A549 (cell line): Measurements from ENCODE around the gene ALG14.

Experiments used
- BHLHE40 ChIP-seq: IDR thresholded peaks from 2 replicates; pipeline ENCODE4 v1.6.1; 2012; ENCODE audit warnings: low read depth, low read length, inconsistent platforms
- CBX8 ChIP-seq: fragments of 200-600 bp; sonication (generic); IDR thresholded peaks from 2 replicates; pipeline ENCODE4 v1.6.1; 2016
- EP300 ChIP-seq, 2 experiments: fragments of >200 bp; sonication (Bioruptor Twin); formaldehyde crosslinking; IDR thresholded peaks; 2 replicates in 1 of 2; 3 replicates in 1 of 2; pipeline ENCODE4 v1.6.1; 2016 to 2017
- HDAC2 ChIP-seq: fragments of 200-600 bp; sonication (generic); IDR thresholded peaks from 2 replicates; pipeline ENCODE4 v1.6.1; 2016
- TF ChIP-seq, protein P1 (sequence below): fragments of >200 bp; sonication (Bioruptor Twin); formaldehyde crosslinking; IDR thresholded peaks from 3 replicates; pipeline ENCODE4 v1.5.1; 2016
- TF ChIP-seq, protein P2 (sequence below): fragments of 150-350 bp; IDR thresholded peaks from 2 replicates; pipeline ENCODE4 v1.6.1; 2014; ENCODE audit warnings: low read depth, mild to moderate bottlenecking, low read length
- TF ChIP-seq, protein P3 (sequence below): IDR thresholded peaks from 2 replicates; pipeline ENCODE4 v1.6.1; 2012; ENCODE audit warnings: low read depth, borderline replicate concordance

DNA sequence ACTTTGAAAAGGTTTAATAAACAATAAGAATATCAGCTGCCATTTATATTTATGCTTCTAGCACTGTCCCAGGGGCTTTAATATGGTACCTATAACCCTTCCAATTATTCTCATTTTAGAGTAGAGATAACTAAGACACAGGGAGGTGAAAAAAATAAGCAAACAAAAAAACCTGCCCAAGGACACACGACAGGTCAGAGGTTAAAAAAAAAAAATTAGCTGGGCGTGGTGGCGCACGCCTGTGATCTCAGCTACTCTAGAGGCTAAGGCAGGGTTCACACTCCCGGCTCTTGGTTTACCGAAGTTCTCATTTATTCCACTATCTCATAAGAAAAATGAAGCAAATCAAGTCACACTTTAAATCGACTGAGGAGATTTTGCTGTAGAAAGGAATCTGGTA, 111.2 kb downstream of the ALG14 start:
- TF ChIP-seq, protein P1, sequence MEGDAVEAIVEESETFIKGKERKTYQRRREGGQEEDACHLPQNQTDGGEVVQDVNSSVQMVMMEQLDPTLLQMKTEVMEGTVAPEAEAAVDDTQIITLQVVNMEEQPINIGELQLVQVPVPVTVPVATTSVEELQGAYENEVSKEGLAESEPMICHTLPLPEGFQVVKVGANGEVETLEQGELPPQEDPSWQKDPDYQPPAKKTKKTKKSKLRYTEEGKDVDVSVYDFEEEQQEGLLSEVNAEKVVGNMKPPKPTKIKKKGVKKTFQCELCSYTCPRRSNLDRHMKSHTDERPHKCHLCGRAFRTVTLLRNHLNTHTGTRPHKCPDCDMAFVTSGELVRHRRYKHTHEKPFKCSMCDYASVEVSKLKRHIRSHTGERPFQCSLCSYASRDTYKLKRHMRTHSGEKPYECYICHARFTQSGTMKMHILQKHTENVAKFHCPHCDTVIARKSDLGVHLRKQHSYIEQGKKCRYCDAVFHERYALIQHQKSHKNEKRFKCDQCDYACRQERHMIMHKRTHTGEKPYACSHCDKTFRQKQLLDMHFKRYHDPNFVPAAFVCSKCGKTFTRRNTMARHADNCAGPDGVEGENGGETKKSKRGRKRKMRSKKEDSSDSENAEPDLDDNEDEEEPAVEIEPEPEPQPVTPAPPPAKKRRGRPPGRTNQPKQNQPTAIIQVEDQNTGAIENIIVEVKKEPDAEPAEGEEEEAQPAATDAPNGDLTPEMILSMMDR = no peak
- no peak for TF ChIP-seq CBX8
- TF ChIP-seq EP300 (IDR thresholded peaks at IDR 0.05) = no peak
- no peak for TF ChIP-seq BHLHE40
- TF ChIP-seq, protein P2, sequence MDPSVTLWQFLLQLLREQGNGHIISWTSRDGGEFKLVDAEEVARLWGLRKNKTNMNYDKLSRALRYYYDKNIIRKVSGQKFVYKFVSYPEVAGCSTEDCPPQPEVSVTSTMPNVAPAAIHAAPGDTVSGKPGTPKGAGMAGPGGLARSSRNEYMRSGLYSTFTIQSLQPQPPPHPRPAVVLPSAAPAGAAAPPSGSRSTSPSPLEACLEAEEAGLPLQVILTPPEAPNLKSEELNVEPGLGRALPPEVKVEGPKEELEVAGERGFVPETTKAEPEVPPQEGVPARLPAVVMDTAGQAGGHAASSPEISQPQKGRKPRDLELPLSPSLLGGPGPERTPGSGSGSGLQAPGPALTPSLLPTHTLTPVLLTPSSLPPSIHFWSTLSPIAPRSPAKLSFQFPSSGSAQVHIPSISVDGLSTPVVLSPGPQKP = no peak
- TF ChIP-seq, protein P3, sequence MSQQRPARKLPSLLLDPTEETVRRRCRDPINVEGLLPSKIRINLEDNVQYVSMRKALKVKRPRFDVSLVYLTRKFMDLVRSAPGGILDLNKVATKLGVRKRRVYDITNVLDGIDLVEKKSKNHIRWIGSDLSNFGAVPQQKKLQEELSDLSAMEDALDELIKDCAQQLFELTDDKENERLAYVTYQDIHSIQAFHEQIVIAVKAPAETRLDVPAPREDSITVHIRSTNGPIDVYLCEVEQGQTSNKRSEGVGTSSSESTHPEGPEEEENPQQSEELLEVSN = no peak
- no peak for TF ChIP-seq HDAC2
